Fibroblast of villous mesenchyme (primary cell): ENCODE measurements around the gene ETV2. TPM values are rescaled to one million over a fixed set of nuclear protein-coding genes. Genes with fewer than 3 reads are reported as not detected.
"Not testable (repeated sequence)": the region's sequence is repeated elsewhere in the genome, so short reads cannot be mapped to it uniquely, and the experiment has no call there.

Source experiments
- DNase-seq: peaks from one replicate; pipeline ENCODE4 v3.0.0-alpha.2; 2010; ENCODE audit warnings: low read depth
- H3K4me3 ChIP-seq: 2 replicates; pipeline ENCODE4 v1.5.1; 2011; ENCODE audit warnings: low read depth, mild to moderate bottlenecking, low read length
- CTCF ChIP-seq: IDR thresholded peaks from 2 replicates; pipeline ENCODE4 v1.5.1; 2012; ENCODE audit warnings: low read depth, mild to moderate bottlenecking, low read length; ENCODE audit not compliant: insufficient read depth
- total RNA-seq: library from RNA; depleted of rRNA; stranded (reverse); fragments of >200 nt; gene quantifications from 2 replicates; pipeline ENCODE4 v1.2.3, GENCODE V29; 2012

The ETV2 gene
- total RNA-seq, 1 donor = 0.86 TPM

DNA sequence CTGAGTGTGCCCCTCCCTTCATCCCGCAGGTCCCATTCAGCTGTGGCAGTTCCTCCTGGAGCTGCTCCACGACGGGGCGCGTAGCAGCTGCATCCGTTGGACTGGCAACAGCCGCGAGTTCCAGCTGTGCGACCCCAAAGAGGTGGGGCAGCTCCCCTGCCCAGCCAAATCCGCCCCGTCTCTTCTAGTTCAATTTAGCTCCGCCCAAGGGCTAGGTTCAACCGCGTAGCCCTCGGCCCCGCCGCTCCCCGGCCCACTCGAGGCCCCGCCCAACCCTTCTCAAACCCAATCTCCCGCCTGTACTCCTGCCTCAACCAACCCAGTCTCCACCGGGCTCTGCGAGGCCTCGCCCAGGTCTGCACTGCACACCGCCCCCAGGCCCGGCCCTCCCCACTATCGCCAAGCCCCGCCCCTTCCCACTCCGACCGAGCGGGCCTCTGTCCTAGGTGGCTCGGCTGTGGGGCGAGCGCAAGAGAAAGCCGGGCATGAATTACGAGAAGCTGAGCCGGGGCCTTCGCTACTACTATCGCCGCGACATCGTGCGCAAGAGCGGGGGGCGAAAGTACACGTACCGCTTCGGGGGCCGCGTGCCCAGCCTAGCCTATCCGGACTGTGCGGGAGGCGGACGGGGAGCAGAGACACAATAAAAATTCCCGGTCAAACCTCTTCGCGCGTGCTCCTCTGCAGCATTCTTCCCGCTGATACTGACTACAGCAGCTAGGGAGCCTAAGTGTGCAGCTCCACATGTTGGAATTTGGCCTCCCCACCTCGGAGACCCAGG is 2.9 kb downstream of the ETV2 start:
- TF ChIP-seq CTCF = no peak
- H3K4me3 ChIP-seq = peak overlapping the region; percentile 68
- DNase-seq = peak; percentile 95

DNA sequence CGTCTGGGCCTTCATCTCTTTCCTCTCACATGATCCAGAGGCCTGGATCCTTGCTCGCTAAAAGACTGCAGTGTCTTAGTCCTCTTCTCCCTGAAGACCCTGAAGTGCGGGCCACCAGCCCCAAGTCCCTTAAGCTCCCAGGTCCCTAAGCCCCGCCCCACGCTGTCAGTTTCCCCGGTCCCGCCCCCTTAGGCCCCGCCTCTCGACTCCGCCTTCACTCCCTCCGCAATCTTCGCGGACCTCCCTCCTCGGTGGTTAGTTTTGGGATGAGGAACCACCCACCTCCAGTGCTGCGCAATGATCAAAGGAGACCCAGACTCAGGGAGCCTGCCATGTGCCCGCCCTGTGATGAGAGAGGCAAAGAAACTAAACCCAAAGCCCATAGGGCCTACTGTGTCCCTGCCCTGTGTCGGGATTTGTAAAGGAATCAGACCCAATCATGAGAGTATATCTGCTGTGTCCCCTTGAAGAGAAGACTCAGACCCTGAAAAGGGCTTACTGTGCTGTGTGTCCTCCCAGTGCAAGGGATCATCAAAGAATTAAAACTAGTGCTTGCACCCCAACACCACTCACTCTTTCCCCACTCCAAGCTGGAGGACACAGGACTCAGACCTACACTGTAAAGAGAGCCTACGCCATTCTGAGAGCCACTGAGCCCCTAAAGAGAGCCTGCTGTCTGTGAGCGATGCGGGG is 3.6 kb downstream of the ETV2 start:
- H3K4me3 ChIP-seq = peak overlapping the region; percentile 68
- DNase-seq = peak; percentile 63
- TF ChIP-seq CTCF = no peak

DNA sequence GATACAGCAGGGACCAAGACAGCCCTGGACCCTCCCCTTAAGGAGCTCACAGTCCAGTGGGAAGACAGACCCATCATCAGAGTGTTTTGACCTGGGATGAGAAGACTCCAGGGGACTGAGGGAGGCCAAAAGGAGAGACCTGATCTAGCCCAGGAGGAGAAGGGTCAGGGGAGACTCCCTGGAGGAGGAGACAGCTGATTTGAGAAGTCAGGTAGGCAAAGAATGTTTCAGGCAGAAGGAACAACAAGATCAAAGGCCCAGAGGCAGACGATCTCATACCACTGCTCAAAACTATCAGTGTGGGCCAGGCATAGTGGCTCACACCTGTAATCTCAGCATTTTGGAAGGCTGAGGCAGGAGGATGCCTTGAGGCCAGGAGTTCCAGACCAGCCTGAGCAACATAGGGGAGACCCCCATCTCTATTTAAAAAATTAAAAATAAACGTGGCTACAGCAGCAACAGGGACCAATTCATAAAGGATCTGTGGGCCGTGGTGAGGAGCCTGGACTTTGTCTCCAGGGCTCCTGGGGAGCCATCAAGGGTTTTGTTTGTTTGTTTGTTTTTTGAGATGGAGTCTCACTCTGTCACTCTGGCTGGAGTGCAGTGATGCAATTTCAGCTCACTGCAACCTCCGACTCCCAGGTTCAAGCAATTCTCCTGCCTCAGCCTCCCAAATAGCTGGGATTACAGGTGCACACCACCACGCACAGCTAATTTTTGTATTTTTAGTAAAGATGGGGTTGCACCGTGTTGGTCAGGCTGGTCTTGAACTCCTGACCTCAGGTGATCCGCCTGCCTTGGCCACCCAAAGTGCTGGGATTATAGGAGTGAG is 4.4 kb downstream of the ETV2 start:
- TF ChIP-seq CTCF = no peak
- no peak for DNase-seq

GRCh38 chr19:35648017-35648961 is 6.7 kb downstream of the ETV2 start, which contains the start of gene COX6B1:
Gene COX6B1 (plus strand): TSS chr19:35648323. CDS start chr19:35651244, 2,921 bp downstream.
- peak; percentile 96 for DNase-seq
- peak within 1 kb of the TSS; percentile 86 for H3K4me3 ChIP-seq
- no peak for TF ChIP-seq CTCF

More for the DNA sequence above, 4.4 kb downstream of the ETV2 start:
- H3K4me3 ChIP-seq = no peak overlapping the region

DNA sequence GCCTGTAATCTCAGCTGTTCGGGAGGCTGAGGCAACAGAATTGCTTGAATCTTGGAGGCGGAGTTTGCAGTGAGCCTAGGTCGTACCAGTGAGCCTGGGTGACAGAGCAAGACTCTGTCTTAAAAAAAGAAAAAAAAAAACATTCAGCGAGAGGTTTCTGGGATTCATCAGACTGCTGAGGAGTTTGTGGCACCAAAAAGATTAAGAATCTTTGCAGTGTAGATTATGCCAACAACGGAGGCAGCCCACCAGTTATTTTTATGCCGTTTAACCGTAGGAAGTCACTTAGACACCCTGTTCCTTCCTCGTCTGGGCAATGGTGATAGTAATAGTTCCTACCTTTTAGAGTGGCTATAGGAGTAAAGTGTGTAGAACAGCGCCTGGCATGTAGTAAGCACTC is 9.0 kb downstream of the ETV2 start:
- no peak overlapping the region for H3K4me3 ChIP-seq
- no peak for TF ChIP-seq CTCF
- no peak for DNase-seq

GRCh38 chr19:35654828-35655227 is 13.3 kb downstream of the ETV2 start:
- H3K4me3 ChIP-seq, DNase-seq: not testable (repeated sequence)
